HepG2 (cell line): ENCODE results near the gene C14orf93. TPM values are rescaled to one million over a fixed set of nuclear protein-coding genes. Genes with fewer than 3 reads are reported as not detected.

Experiments
- AHR ChIP-seq: IDR thresholded peaks from 2 replicates; pipeline ENCODE4 v1.6.1; 2018; ENCODE audit warnings: missing genetic modification reagents, missing compliant biosample characterization
- ARHGAP35 ChIP-seq: sonication (generic); formaldehyde crosslinking; IDR thresholded peaks from 2 replicates; pipeline ENCODE4 v1.9.0; 2022; ENCODE audit warnings: mild to moderate bottlenecking, inconsistent platforms, moderate library complexity, missing genetic modification reagents, borderline replicate concordance
- ATRX ChIP-seq: sonication (generic); formaldehyde crosslinking; IDR thresholded peaks from 2 replicates; pipeline ENCODE4 v1.4.0; 2020; ENCODE audit warnings: missing genetic modification reagents, borderline replicate concordance
- CREM ChIP-seq, 2 experiments: sonication (generic) in 1 of 2; formaldehyde crosslinking in 1 of 2; IDR thresholded peaks; 2 replicates each; pipeline versions ENCODE4 v1.4.0 to v1.6.1; 2016 to 2020; ENCODE audit warnings: antibody characterized with exemption in 1 of 2, mild to moderate bottlenecking in 1 of 2, missing genetic modification reagents in 1 of 2
- ETV6 ChIP-seq: sonication (generic); formaldehyde crosslinking; conservative IDR thresholded peaks from 2 replicates; pipeline ENCODE4 v1.4.0; 2020; ENCODE audit warnings: missing genetic modification reagents
- HIVEP1 ChIP-seq: sonication (generic); formaldehyde crosslinking; IDR thresholded peaks from 2 replicates; pipeline ENCODE4 v1.4.0; 2020; ENCODE audit warnings: mild to moderate bottlenecking, missing genetic modification reagents
- HNRNPK ChIP-seq: fragments of 200-400 bp; formaldehyde crosslinking; IDR thresholded peaks from 2 replicates; pipeline ENCODE4 v1.6.1; 2018; ENCODE audit warnings: low read length, low read depth, moderate library complexity, mild to moderate bottlenecking; ENCODE audit not compliant: poor library complexity, severe bottlenecking
- ISX ChIP-seq: sonication (generic); formaldehyde crosslinking; conservative IDR thresholded peaks from 2 replicates; pipeline ENCODE4 v1.5.0; 2020; ENCODE audit warnings: missing genetic modification reagents
- KLF13 ChIP-seq: sonication (generic); formaldehyde crosslinking; IDR thresholded peaks from 2 replicates; pipeline ENCODE4 v1.4.0; 2020; ENCODE audit warnings: mild to moderate bottlenecking, missing genetic modification reagents
- MAF1 ChIP-seq: sonication (generic); formaldehyde crosslinking; IDR thresholded peaks from 2 replicates; pipeline ENCODE4 v1.5.0; 2020; ENCODE audit warnings: missing genetic modification reagents, borderline replicate concordance
- MYNN ChIP-seq: sonication (generic); formaldehyde crosslinking; IDR thresholded peaks from 2 replicates; pipeline ENCODE4 v1.4.0; 2020; ENCODE audit warnings: mild to moderate bottlenecking, low read depth, missing genetic modification reagents
- NFYB ChIP-seq: sonication (generic); formaldehyde crosslinking; IDR thresholded peaks from 2 replicates; pipeline ENCODE4 v1.4.0; 2020; ENCODE audit warnings: missing genetic modification reagents
- ONECUT2 ChIP-seq: sonication (generic); formaldehyde crosslinking; IDR thresholded peaks from 2 replicates; pipeline ENCODE4 v1.4.0; 2020; ENCODE audit warnings: missing genetic modification reagents
- PAXIP1 ChIP-seq: sonication (generic); formaldehyde crosslinking; conservative IDR thresholded peaks from 2 replicates; pipeline ENCODE4 v1.4.0; 2020; ENCODE audit warnings: mild to moderate bottlenecking, missing genetic modification reagents, moderate library complexity
- PHB2 ChIP-seq: fragments of 450-650 bp; IDR thresholded peaks from 2 replicates; pipeline ENCODE4 v1.6.1; 2018; ENCODE audit not compliant: partially characterized antibody
- PRPF4 ChIP-seq: fragments of 200-400 bp; formaldehyde crosslinking; IDR thresholded peaks from 2 replicates; pipeline ENCODE4 v1.6.1; 2016; ENCODE audit warnings: low read length, low read depth; ENCODE audit not compliant: poor library complexity, severe bottlenecking
- RARA ChIP-seq: IDR thresholded peaks from 2 replicates; pipeline ENCODE4 v1.6.1; 2016; ENCODE audit warnings: missing genetic modification reagents, missing compliant biosample characterization
- ZNF274 ChIP-seq: sonication (generic); formaldehyde crosslinking; IDR thresholded peaks from 2 replicates; pipeline ENCODE4 v1.5.1; 2020; ENCODE audit warnings: mild to moderate bottlenecking, missing genetic modification reagents
- ZNF335 ChIP-seq: sonication (generic); formaldehyde crosslinking; IDR thresholded peaks from 2 replicates; pipeline ENCODE4 v1.4.0; 2020; ENCODE audit warnings: missing genetic modification reagents
- ZNF337 ChIP-seq: sonication (generic); formaldehyde crosslinking; IDR thresholded peaks from 2 replicates; pipeline ENCODE4 v1.5.1; 2020; ENCODE audit warnings: missing genetic modification reagents, low read depth, mild to moderate bottlenecking, borderline replicate concordance
- ZNF484 ChIP-seq: sonication (generic); formaldehyde crosslinking; IDR thresholded peaks from 2 replicates; pipeline ENCODE4 v1.5.1; 2020; ENCODE audit warnings: mild to moderate bottlenecking, low read depth, missing genetic modification reagents, borderline replicate concordance
- ZNF687 ChIP-seq: sonication (generic); formaldehyde crosslinking; IDR thresholded peaks from 2 replicates; pipeline ENCODE4 v1.5.1; 2020; ENCODE audit warnings: mild to moderate bottlenecking, missing genetic modification reagents, moderate library complexity
- polyA plus RNA-seq, 8 experiments: library from polyadenylated mRNA; depleted of rRNA in 3 of 8; stranded (reverse) in 7 of 8; unstranded in 1 of 8; fragments of >200 nt; fragmentation: Illumina TruSeq in 4 of 8; extraction: Trizol in 4 of 8; gene quantifications; 2 replicates each; pipeline versions ENCODE4 v1.2.1 to v1.2.3, GENCODE V29; 2011 to 2016; ENCODE audit warnings: low read depth in 4 of 8, missing spikeins in 1 of 8, mixed read lengths in 1 of 8; ENCODE audit not compliant: insufficient read depth in 1 of 8
- total RNA-seq, 5 experiments: library from RNA; depleted of rRNA; stranded (reverse); fragments of >200 nt; fragmentation: Illumina TruSeq; extraction: Trizol; gene quantifications; 2 replicates each; pipeline ENCODE4 v1.2.3, GENCODE V29; 2016; ENCODE audit warnings: low read depth in 1 of 5

Gene C14orf93
- total and polyA plus RNA-seq, 2 of the 13 experiments (the other 11 are each of a cell fraction or from before 2014, with no cell fraction given) = 11.4 to 22.5 TPM

- TF ChIP-seq PAXIP1 (CRISPR knock-in tag) (peak; percentile 84), ZNF687 (CRISPR knock-in tag) (peak; percentile 100), ISX (CRISPR knock-in tag) (peak; percentile 88), AHR (CRISPR knock-in tag) (peak; percentile 99), PHB2 (no peak), HIVEP1 (CRISPR knock-in tag) (peak; percentile 98), ONECUT2 (peak; percentile 74; the same call in 1 of the 2 replicates), PRPF4 (no peak), ZNF337 (CRISPR knock-in tag) (peak; percentile 96; the same call in 1 of the 2 replicates), KLF13 (peak; percentile 95), RARA (peak; percentile 71), ETV6 (CRISPR knock-in tag) (peak; percentile 98), ZNF335 (CRISPR knock-in tag) (peak; percentile 97), MYNN (CRISPR knock-in tag) (peak; percentile 91), ARHGAP35 (CRISPR knock-in tag) (peak; percentile 100), HNRNPK (no peak), ZNF484 (CRISPR knock-in tag) (no peak; the same call in 1 of the 2 replicates), NFYB (peak; percentile 99), CREM (IDR thresholded peaks at IDR 0.05) (peak; percentile 75), CREM (CRISPR knock-in tag; IDR thresholded peaks at IDR 0.05) (peak; percentile 61), MAF1 (CRISPR knock-in tag) (peak; percentile 96), ZNF274 (CRISPR knock-in tag) (peak; percentile 99), ATRX (CRISPR knock-in tag) (peak; percentile 95; the same call in 1 of the 2 replicates)
Measured at GRCh38 chr14:23006544-23007419, 3.2 kb downstream of the C14orf93 start (continued).
